ENCODE measurements around the gene SSBP4.

- TF ChIP-seq CTCF (IDR thresholded peaks at IDR 0.05) (no peak), POLR2A (IDR thresholded peaks at IDR 0.05) (peak in 1 of 4 donors; percentile 42)
Measured at GRCh38 chr19:18478545-18479311, 59.5 kb downstream of the SSBP4 start.
